ENCODE data around the gene MEX3C. TPM values are rescaled to one million over a fixed set of nuclear protein-coding genes. Genes with fewer than 3 reads are reported as not detected.

MEX3C gene
- total RNA-seq (2021; ENCODE audit: unreplicated experiment) (45.0 TPM), Bru-seq, nascent RNA (percentile 92 among the genes with signal in this experiment), BruChase-seq, experiment 1, labeled RNA remaining after a 6-hour chase (percentile 90 among the genes with signal in this experiment), BruChase-seq, experiment 2, labeled RNA remaining after a 2-hour chase (percentile 93 among the genes with signal in this experiment)
- 29.9 and 35.8 TPM in 2 replicates for polyA plus RNA-seq (2012)
- long read RNA-seq, transcript MEX3C-201 (2 exons, 3,781 nt): major isoform, 28 of 35 reads
- long read RNA-seq, partial matches to known transcripts: 0 of 35 reads
- long read RNA-seq, other reads (novel, unspliced or antisense): 7 of 35 reads

- H3K4me2 ChIP-seq (ENCODE audit: low read length): peak within 1 kb of the TSS; percentile 88
- H3K9ac ChIP-seq (ENCODE audit: low read length): peak within 1 kb of the TSS; percentile 83
- H3K79me2 ChIP-seq (ENCODE audit: insufficient read depth, low read length): peaks cover 39% of the 10 kb centered on the region
- no peaks in the 10 kb centered on the region for H3K36me3 ChIP-seq (ENCODE audit: control insufficient read depth in 1 of 2, insufficient read depth in 2 of 2, low read length in 2 of 2)
- H3K9me2 ChIP-seq (ENCODE audit: insufficient read depth): no peaks in the 10 kb centered on the region
- H3K9me3 ChIP-seq (ENCODE audit: control insufficient read depth in 1 of 2, insufficient read depth in 1 of 2, low read depth in 1 of 2, low read length in 2 of 2): no peaks in the 10 kb centered on the region
- no peaks in the 10 kb centered on the region for H3K27me3 ChIP-seq (ENCODE audit: insufficient read depth, low read length)
- H3K27ac ChIP-seq (ENCODE audit: low read depth, low read length): peak within 1 kb of the TSS; percentile 88
- ChIA-PET RAD21 (ENCODE audit: low non-redundant PET in 1 of 2, low total read pairs in 2 of 2, uncharacterized antibody in 2 of 2, unreplicated experiment in 2 of 2) (interaction anchor here (0.6 kb wide), 2 partner anchors 259 to 1651 kb away, joined by 3 to 5 read pairs; no protein-coding TSS in a partner anchor), CTCF (no interaction called here), POLR2A (interaction anchor here (0.6 to 1.7 kb wide), 11 partner anchors 9 to 209 kb away, joined by 3 to 10 read pairs (median 4); partner anchors contain the start of gene SMAD4)
- H4K20me1 ChIP-seq (ENCODE audit: insufficient read depth): no peaks in the 10 kb centered on the region
- intact Hi-C loops (cut with micrococcal nuclease): loop anchor here (5.0 kb wide), 2 partner anchors 231 to 321 kb away; partner anchors contain the start of genes ELAC1 and ME2
- DNase-seq (ENCODE audit: low read depth, low spot score) (peak; percentile 97), ATAC-seq (peak; percentile 89)
- H3K4me3 ChIP-seq (replicated peaks in 1 of 2; ENCODE audit: low read depth in 1 of 2, low read length in 2 of 2): peak within 1 kb of the TSS; percentile 83 to 98
- H2AFZ ChIP-seq (ENCODE audit: low read depth, low read length, poor library complexity, severe bottlenecking): no peak within 1 kb of the TSS
- TSS peak; percentile 77 for BruUV-seq (replicated peaks)
- peaks cover 8 to 26% of the 10 kb centered on the region in 2 experiments; a peak in 3 of 4 replicates for H3K4me1 ChIP-seq (ENCODE audit: control insufficient read depth in 1 of 2, insufficient read depth in 2 of 2, low read length in 2 of 2)
- no peak for TF ChIP-seq JUND (IDR thresholded peaks at IDR 0.05)
- TF ChIP-seq ZFX (IDR thresholded peaks at IDR 0.05): no peak; the same call in 1 of the 2 replicates
- TF ChIP-seq EZH2 (IDR thresholded peaks at IDR 0.05): no peak
- TF ChIP-seq SRF (IDR thresholded peaks at IDR 0.05; ENCODE audit: low read depth): no peak
- peak; percentile 81 for TF ChIP-seq SIN3A (IDR thresholded peaks at IDR 0.05; ENCODE audit: low read depth)
- TF ChIP-seq ZBTB33 (IDR thresholded peaks at IDR 0.05; ENCODE audit: extremely low read depth, insufficient replicate concordance, low read length): no peak
- TF ChIP-seq SP1 (IDR thresholded peaks at IDR 0.05; ENCODE audit: low read depth): peak; percentile 97
- peak; percentile 74 for TF ChIP-seq CBX3 (IDR thresholded peaks at IDR 0.05; ENCODE audit: low read depth)
- TF ChIP-seq RAD21 (IDR thresholded peaks at IDR 0.05; ENCODE audit: low read depth): no peak
- TF ChIP-seq REST (IDR thresholded peaks at IDR 0.05; ENCODE audit: low read depth): no peak
- no peak for TF ChIP-seq ZNF274 (IDR thresholded peaks at IDR 0.05; ENCODE audit: low read depth, low read length)
- peak; percentile 89 for TF ChIP-seq POLR2AphosphoS5 (IDR thresholded peaks at IDR 0.05; ENCODE audit: low read depth, low read length)
- no peak for TF ChIP-seq CEBPB (IDR thresholded peaks at IDR 0.05; ENCODE audit: low read depth)
- TF ChIP-seq EGR1 (IDR thresholded peaks at IDR 0.05; ENCODE audit: low read depth): peak; percentile 94
- TF ChIP-seq ATF3 (IDR thresholded peaks at IDR 0.05): no peak
- no peak; the same call in 1 of the 2 replicates for TF ChIP-seq ELF1 (IDR thresholded peaks at IDR 0.05; ENCODE audit: borderline replicate concordance, low read depth)
- TF ChIP-seq TCF7L2 (IDR thresholded peaks at IDR 0.05; ENCODE audit: borderline replicate concordance, extremely low read depth, insufficient read depth, insufficient read length): no peak
- no peak for TF ChIP-seq YY1 (IDR thresholded peaks at IDR 0.05; ENCODE audit: extremely low read depth, insufficient replicate concordance, low read depth, low read length)
- no peak for TF ChIP-seq EZH2phosphoT487 (IDR thresholded peaks at IDR 0.05; ENCODE audit: borderline replicate concordance)
Measured at GRCh38 chr18:51197661-51198424, at the start of gene MEX3C. Gene MEX3C (minus strand): TSS chr18:51197681. CDS start chr18:51197320, 361 bp downstream.
